Measurements from ENCODE around the gene FREY1. TPM values are rescaled to one million over a fixed set of nuclear protein-coding genes. Genes with fewer than 3 reads are reported as not detected.

The FREY1 gene
- total and polyA plus RNA-seq, 2 donors (not counting 1 experiment from before 2014, with no cell fraction given) = 0.83 TPM; not detected in 1

- H3K27ac ChIP-seq (ENCODE audit: insufficient read depth, low read length) = peak overlapping the region; percentile 59
These were observed 34.3 kb downstream of the FREY1 start for GRCh38 chr11:45872651-45873356.

GRCh38 chr11:45871638-45872037 lies 35.4 kb downstream of the FREY1 start:
- TF ChIP-seq CTCF (conservative IDR thresholded peaks at IDR 0.05 in 1 of 2, IDR thresholded peaks at IDR 0.05 in 1 of 2; ENCODE audit: low read depth in 1 of 2, low read length in 2 of 2) (no peak), EZH2 (IDR thresholded peaks at IDR 0.05; ENCODE audit: low read length, missing control alignments) (no peak)
- Histone ChIP-seq H4K20me1 (ENCODE audit: control insufficient read depth, extremely low read depth, insufficient read depth, low read length) (peaks cover 2% of the 10 kb centered on the region), H3K36me3 (ENCODE audit: control insufficient read depth, insufficient read depth, low read length) (peaks cover 24% of the 10 kb centered on the region), H3K27me3 (ENCODE audit: control insufficient read depth, insufficient read depth, low read length) (no peaks in the 10 kb centered on the region), H2AFZ (ENCODE audit: low read length) (no peak overlapping the region), H3K79me2 (ENCODE audit: control insufficient read depth, insufficient read depth, low read length) (no peaks in the 10 kb centered on the region), H3K27ac (ENCODE audit: insufficient read depth, low read length) (no peak overlapping the region), H3K9ac (ENCODE audit: insufficient read depth, low read length) (no peak overlapping the region), H3K4me1 (ENCODE audit: control insufficient read depth, extremely low read depth, insufficient read depth, low read length) (peaks cover 10% of the 10 kb centered on the region), H3K9me3 (ENCODE audit: control insufficient read depth, insufficient read depth, low read depth, low read length) (no peaks in the 10 kb centered on the region), H3K4me2 (ENCODE audit: extremely low read depth, insufficient read depth, low read length) (no peak overlapping the region), H3K4me3 (replicated peaks in 1 of 4; ENCODE audit: control extremely low read depth in 1 of 4, insufficient read depth in 1 of 4, low read depth in 3 of 4, low read length in 4 of 4) (no peak overlapping the region)
- no peak for DNase-seq (ENCODE audit: low read depth in 2 of 2)

More at GRCh38 chr11:45872651-45873356, 34.3 kb downstream of the FREY1 start:
- Histone ChIP-seq H3K9me3 (ENCODE audit: control insufficient read depth, insufficient read depth, low read depth, low read length) (no peaks in the 10 kb centered on the region), H3K4me1 (ENCODE audit: control insufficient read depth, extremely low read depth, insufficient read depth, low read length) (peaks cover 10% of the 10 kb centered on the region), H4K20me1 (ENCODE audit: control insufficient read depth, extremely low read depth, insufficient read depth, low read length) (peaks cover 2% of the 10 kb centered on the region), H3K79me2 (ENCODE audit: control insufficient read depth, insufficient read depth, low read length) (no peaks in the 10 kb centered on the region), H3K4me2 (ENCODE audit: extremely low read depth, insufficient read depth, low read length) (no peak overlapping the region), H3K4me3 (replicated peaks in 1 of 4; ENCODE audit: control extremely low read depth in 1 of 4, insufficient read depth in 1 of 4, low read depth in 3 of 4, low read length in 4 of 4) (no peak overlapping the region), H2AFZ (ENCODE audit: low read length) (no peak overlapping the region), H3K9ac (ENCODE audit: insufficient read depth, low read length) (no peak overlapping the region), H3K36me3 (ENCODE audit: control insufficient read depth, insufficient read depth, low read length) (peaks cover 22% of the 10 kb centered on the region), H3K27me3 (ENCODE audit: control insufficient read depth, insufficient read depth, low read length) (no peaks in the 10 kb centered on the region)
- TF ChIP-seq EZH2 (IDR thresholded peaks at IDR 0.05; ENCODE audit: low read length, missing control alignments) (no peak), CTCF (conservative IDR thresholded peaks at IDR 0.05 in 1 of 2, IDR thresholded peaks at IDR 0.05 in 1 of 2; ENCODE audit: low read depth in 1 of 2, low read length in 2 of 2) (peak; percentile 79 to 87)
- DNase-seq (ENCODE audit: low read depth in 2 of 2) = peak; percentile 86 to 95

- Histone ChIP-seq H3K4me2 (ENCODE audit: extremely low read depth, insufficient read depth, low read length) (no peak overlapping the region), H2AFZ (ENCODE audit: low read length) (no peak overlapping the region), H4K20me1 (ENCODE audit: control insufficient read depth, extremely low read depth, insufficient read depth, low read length) (peaks cover 2% of the 10 kb centered on the region), H3K9me3 (ENCODE audit: control insufficient read depth, insufficient read depth, low read depth, low read length) (no peaks in the 10 kb centered on the region), H3K27me3 (ENCODE audit: control insufficient read depth, insufficient read depth, low read length) (no peaks in the 10 kb centered on the region), H3K4me3 (replicated peaks in 1 of 4; ENCODE audit: control extremely low read depth in 1 of 4, insufficient read depth in 1 of 4, low read depth in 3 of 4, low read length in 4 of 4) (no peak overlapping the region), H3K9ac (ENCODE audit: insufficient read depth, low read length) (no peak overlapping the region), H3K36me3 (ENCODE audit: control insufficient read depth, insufficient read depth, low read length) (peaks cover 25% of the 10 kb centered on the region), H3K4me1 (ENCODE audit: control insufficient read depth, extremely low read depth, insufficient read depth, low read length) (peaks cover 10% of the 10 kb centered on the region), H3K27ac (ENCODE audit: insufficient read depth, low read length) (no peak overlapping the region), H3K79me2 (ENCODE audit: control insufficient read depth, insufficient read depth, low read length) (no peaks in the 10 kb centered on the region)
- DNase-seq (ENCODE audit: low read depth in 2 of 2) = no peak
- TF ChIP-seq EZH2 (IDR thresholded peaks at IDR 0.05; ENCODE audit: low read length, missing control alignments) (no peak), CTCF (conservative IDR thresholded peaks at IDR 0.05 in 1 of 2, IDR thresholded peaks at IDR 0.05 in 1 of 2; ENCODE audit: low read depth in 1 of 2, low read length in 2 of 2) (no peak)
These were observed 36.4 kb downstream of the FREY1 start for GRCh38 chr11:45870706-45871105.
